Right atrium auricular region (tissue), 2 donors: ENCODE results near the gene NIPAL1. TPM values are rescaled to one million over a fixed set of nuclear protein-coding genes. Genes with fewer than 3 reads are reported as not detected.

Experiments
- DNase-seq: peaks from one replicate; pipeline ENCODE4 v3.0.0-alpha.2; 2019; ENCODE audit warnings: low spot score
- H3K27ac ChIP-seq, 2 donors: fragments of 200-600 bp; sonication (generic); 1 replicate in 1 of 2; 2 replicates in 1 of 2; pipeline ENCODE4 v1.5.1; 2016 to 2019
- H3K27me3 ChIP-seq, 2 donors: fragments of 200-600 bp; sonication (generic); one replicate each; pipeline versions ENCODE4 v1.5.1 to v1.6.0; 2017 to 2019
- H3K36me3 ChIP-seq: fragments of 200-600 bp; sonication (generic); one replicate; pipeline ENCODE4 v1.5.1; 2016
- H3K4me1 ChIP-seq, 2 donors: fragments of 200-600 bp; sonication (generic); one replicate each; pipeline versions ENCODE4 v1.5.1 to v1.6.0; 2017 to 2019
- H3K4me3 ChIP-seq, 2 donors: fragments of 200-600 bp; sonication (generic); 1 replicate in 1 of 2; 2 replicates in 1 of 2; pipeline ENCODE4 v1.5.1; 2017 to 2019; ENCODE audit warnings: mild to moderate bottlenecking in 1 of 2, moderate library complexity in 1 of 2
- H3K9me3 ChIP-seq, 2 donors: fragments of 200-600 bp; sonication (generic); one replicate each; pipeline ENCODE4 v1.5.1; 2019
- total RNA-seq, 2 donors: library from RNA; depleted of rRNA; stranded (reverse); fragments of >200 nt; gene quantifications; one replicate each; pipeline ENCODE4 v1.1.0, GENCODE V29; 2016
- TF ChIP-seq, protein P1 (sequence below), 2 donors: fragments of 200-600 bp; sonication (generic); IDR thresholded peaks; one replicate each; pipeline ENCODE4 v1.5.1; 2019; ENCODE audit warnings: antibody characterized with exemption in 2 of 2

NIPAL1 gene
- total RNA-seq, 2 donors from 2014 or later = 0.63 to 1.4 TPM

DNA sequence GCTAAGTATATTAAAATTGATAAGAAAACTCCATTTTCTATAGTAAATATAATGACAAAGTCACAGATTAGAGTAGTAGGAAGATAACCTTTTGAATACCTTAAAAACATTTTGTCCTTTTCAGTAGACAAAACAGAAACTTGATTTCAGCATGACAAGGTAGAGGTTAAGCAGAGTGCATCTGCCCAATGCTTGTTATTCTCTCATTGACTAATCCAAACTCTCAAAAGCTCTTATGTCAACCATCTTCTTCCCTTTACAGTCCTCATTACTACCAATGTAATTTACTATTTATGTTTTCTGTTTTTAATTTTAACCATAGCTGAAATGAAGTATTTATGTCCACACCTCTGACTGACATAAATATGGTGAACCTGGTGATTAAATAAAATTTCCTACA, 11.1 kb downstream of the NIPAL1 start:
- H3K9me3 ChIP-seq = no peaks in the 10 kb centered on the region
- no peaks in the 10 kb centered on the region for H3K27me3 ChIP-seq
- no peaks in the 10 kb centered on the region for H3K36me3 ChIP-seq
- H3K27ac ChIP-seq = no peak overlapping the region
- DNase-seq = no peak
- TF ChIP-seq, protein P1, sequence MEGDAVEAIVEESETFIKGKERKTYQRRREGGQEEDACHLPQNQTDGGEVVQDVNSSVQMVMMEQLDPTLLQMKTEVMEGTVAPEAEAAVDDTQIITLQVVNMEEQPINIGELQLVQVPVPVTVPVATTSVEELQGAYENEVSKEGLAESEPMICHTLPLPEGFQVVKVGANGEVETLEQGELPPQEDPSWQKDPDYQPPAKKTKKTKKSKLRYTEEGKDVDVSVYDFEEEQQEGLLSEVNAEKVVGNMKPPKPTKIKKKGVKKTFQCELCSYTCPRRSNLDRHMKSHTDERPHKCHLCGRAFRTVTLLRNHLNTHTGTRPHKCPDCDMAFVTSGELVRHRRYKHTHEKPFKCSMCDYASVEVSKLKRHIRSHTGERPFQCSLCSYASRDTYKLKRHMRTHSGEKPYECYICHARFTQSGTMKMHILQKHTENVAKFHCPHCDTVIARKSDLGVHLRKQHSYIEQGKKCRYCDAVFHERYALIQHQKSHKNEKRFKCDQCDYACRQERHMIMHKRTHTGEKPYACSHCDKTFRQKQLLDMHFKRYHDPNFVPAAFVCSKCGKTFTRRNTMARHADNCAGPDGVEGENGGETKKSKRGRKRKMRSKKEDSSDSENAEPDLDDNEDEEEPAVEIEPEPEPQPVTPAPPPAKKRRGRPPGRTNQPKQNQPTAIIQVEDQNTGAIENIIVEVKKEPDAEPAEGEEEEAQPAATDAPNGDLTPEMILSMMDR (IDR thresholded peaks at IDR 0.05) = no peak
- peaks cover 0 to 6% of the 10 kb centered on the region in 2 donors for H3K4me1 ChIP-seq
- H3K4me3 ChIP-seq = no peak overlapping the region

- Histone ChIP-seq H3K27ac (no peak overlapping the region), H3K27me3 (no peaks in the 10 kb centered on the region), H3K4me1 (peaks cover 0 to 6% of the 10 kb centered on the region in 2 donors), H3K4me3 (no peak overlapping the region), H3K36me3 (no peaks in the 10 kb centered on the region), H3K9me3 (no peaks in the 10 kb centered on the region)
- no peak for DNase-seq
- TF ChIP-seq, protein P1 (IDR thresholded peaks at IDR 0.05) = no peak
Measured at GRCh38 chr4:48028696-48029095, 12.1 kb downstream of the NIPAL1 start.

DNA sequence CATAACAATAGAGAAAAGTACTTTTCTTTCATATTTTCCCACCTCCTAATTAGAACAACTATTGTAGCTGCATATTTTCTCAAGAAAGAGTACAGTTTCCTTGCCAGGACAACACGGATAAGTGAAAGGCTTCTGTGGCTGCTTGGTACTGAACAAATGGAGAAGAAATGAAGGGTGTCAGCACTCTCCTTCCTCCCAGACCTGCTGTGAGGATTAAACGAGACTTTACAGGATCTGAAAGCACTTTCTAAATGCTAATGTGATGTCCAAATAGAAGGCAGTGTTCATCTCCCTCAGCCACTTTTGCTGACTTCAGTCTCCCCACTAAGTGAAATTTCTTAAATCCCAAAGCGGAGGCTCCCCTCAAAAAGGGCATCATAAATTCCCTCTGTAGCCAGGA, 13.9 kb downstream of the NIPAL1 start:
- no peak for DNase-seq
- TF ChIP-seq, protein P1 (IDR thresholded peaks at IDR 0.05) = no peak
- Histone ChIP-seq H3K27ac (no peak overlapping the region), H3K4me1 (peaks cover 0 to 6% of the 10 kb centered on the region in 2 donors), H3K9me3 (no peaks in the 10 kb centered on the region), H3K27me3 (no peaks in the 10 kb centered on the region), H3K4me3 (no peak overlapping the region), H3K36me3 (no peaks in the 10 kb centered on the region)

GRCh38 chr4:48031802-48032525, 15.4 kb downstream of the NIPAL1 start:
- Histone ChIP-seq H3K27ac (peak overlapping the region in 1 of 2 donors; percentile 51), H3K9me3 (no peaks in the 10 kb centered on the region), H3K4me3 (no peak overlapping the region), H3K4me1 (peaks cover 0 to 6% of the 10 kb centered on the region in 2 donors), H3K36me3 (no peaks in the 10 kb centered on the region), H3K27me3 (no peaks in the 10 kb centered on the region)
- TF ChIP-seq, protein P1 (IDR thresholded peaks at IDR 0.05) = no peak
- DNase-seq = no peak

- Histone ChIP-seq H3K4me1 (peaks cover 0 to 6% of the 10 kb centered on the region in 2 donors), H3K36me3 (no peaks in the 10 kb centered on the region), H3K9me3 (no peaks in the 10 kb centered on the region), H3K27me3 (no peaks in the 10 kb centered on the region), H3K27ac (no peak overlapping the region), H3K4me3 (no peak overlapping the region)
- DNase-seq = no peak
- TF ChIP-seq, protein P1 (IDR thresholded peaks at IDR 0.05) = no peak
Measured at GRCh38 chr4:48032721-48033120, 16.1 kb downstream of the NIPAL1 start.

DNA sequence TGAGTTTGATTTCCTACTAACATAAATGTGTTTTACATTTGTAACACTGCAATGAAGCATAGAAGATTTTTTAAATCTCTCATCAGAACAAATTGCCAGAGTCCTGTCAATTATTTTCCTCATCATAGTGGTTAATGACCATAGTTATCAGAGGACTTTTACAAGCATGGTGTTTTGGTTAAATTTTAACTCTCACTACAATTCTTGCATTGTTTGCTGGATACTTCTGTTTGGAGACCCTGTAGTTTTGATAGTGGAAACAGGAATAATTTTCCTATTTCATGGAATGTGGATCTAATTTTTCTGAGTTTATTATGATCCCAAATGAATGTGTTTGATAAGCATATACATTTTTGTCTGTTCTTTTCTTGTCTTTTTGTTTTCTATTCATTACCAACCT, 16.8 kb downstream of the NIPAL1 start:
- Histone ChIP-seq H3K27me3 (no peaks in the 10 kb centered on the region), H3K9me3 (no peaks in the 10 kb centered on the region), H3K36me3 (no peaks in the 10 kb centered on the region), H3K4me3 (no peak overlapping the region), H3K4me1 (peaks cover 0 to 6% of the 10 kb centered on the region in 2 donors), H3K27ac (no peak overlapping the region)
- DNase-seq = no peak
- TF ChIP-seq, protein P1 (IDR thresholded peaks at IDR 0.05) = no peak
